RPMI7951 (cell line): Measurements from ENCODE around the gene RPS6KA4. TPM values are rescaled to one million over a fixed set of nuclear protein-coding genes. Genes with fewer than 3 reads are reported as not detected.

Experiments used
- DNase-seq: peaks from one replicate; pipeline ENCODE4 v3.0.0-alpha.2; 2012; ENCODE audit warnings: low read depth
- total RNA-seq: library from RNA; depleted of rRNA; stranded (reverse); fragments of >200 nt; shearing (Covaris generic); gene quantifications from 2 replicates; pipeline ENCODE4 v1.2.3, GENCODE V29; 2014

The RPS6KA4 gene
- total RNA-seq, 1 experiment from 2014 or later, result 20.8 TPM

DNA sequence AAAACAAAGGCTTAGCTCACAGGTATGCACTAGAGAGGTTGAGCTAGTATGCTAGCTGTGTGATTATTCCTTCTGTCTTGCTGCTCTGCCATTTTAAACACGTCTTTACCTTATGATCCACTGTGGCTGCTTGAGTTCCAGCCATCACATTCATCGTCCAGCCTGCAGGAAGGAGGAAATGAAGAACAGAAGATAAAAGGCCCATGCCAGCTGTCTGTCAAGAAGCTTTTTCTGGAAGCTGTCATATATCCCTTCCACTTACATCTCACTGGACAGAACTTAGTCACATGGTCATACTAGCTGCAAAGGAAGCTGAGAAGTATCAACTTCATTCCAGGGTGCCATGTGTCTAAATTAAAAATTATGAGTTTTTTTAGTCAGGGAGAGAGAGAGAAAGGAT is 31.6 kb upstream of the RPS6KA4 start:
- DNase-seq, result no peak

- DNase-seq, result no peak
Measured at GRCh38 chr11:64327993-64328392, 31.0 kb upstream of the RPS6KA4 start.

GRCh38 chr11:64330888-64331287 is 28.1 kb upstream of the RPS6KA4 start:
- DNase-seq, result no peak

DNA sequence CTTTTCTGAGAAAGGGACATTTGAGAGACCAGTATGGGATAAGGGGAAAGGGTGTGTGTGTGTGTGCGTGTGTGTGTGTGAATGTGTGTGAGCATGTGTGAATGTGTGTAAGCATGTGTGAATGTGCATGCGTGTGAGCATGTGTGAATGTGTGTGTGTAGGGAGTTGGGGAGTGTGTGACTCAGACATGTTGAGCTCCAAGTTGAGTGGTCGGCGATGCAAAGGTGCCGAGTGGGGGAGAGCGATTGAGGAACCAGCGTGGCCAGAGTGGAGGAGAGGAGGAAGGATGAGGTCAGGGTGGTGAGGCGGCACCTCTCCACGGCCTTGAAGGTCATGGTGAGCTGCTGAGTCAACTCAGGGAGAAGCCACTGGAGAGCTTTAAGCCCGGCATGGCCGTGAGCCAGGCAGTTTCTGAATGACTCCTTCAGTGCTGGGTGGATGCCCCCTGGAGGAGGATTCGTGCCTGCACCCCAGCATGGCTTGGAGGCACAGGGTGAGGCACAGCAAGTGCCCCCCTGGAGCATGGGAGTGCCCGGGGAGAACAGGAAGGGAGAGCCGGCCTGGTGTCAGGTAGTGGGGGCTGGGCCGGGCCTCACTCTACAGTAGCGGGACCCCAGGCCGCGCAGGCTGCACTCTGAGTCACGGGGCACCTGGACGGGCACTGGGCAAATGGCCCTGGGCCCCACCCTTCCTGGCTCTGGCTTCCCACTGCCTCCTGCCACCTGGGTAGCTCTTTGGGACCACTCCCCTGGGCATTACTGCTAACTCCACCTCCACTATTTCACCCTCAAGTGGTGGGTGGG is 27.2 kb upstream of the RPS6KA4 start:
- DNase-seq, result peak; percentile 93

DNA sequence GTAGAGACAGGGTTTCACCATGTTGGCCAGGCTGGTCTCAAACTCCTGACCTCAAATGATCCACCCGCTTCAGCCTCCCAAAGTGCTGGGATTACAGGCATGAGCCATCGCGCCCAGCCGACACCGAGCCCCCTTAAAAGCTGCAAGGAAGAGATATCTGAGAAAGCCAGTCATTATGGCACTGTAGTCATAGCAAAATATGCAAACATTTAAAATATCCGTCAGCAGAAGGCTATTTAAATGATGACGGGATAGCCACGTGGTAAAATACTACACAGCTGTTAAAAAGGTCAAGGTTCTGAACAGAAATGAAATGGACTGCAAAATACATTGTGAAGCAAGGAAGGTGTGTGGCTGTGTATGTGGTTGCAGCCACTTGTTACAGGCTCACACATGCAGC is 25.4 kb upstream of the RPS6KA4 start:
- no peak for DNase-seq

GRCh38 chr11:64334764-64335735 is 23.9 kb upstream of the RPS6KA4 start:
- DNase-seq, result peak; percentile 98

GRCh38 chr11:64337538-64338249 is 21.3 kb upstream of the RPS6KA4 start:
- DNase-seq, result no peak

DNA sequence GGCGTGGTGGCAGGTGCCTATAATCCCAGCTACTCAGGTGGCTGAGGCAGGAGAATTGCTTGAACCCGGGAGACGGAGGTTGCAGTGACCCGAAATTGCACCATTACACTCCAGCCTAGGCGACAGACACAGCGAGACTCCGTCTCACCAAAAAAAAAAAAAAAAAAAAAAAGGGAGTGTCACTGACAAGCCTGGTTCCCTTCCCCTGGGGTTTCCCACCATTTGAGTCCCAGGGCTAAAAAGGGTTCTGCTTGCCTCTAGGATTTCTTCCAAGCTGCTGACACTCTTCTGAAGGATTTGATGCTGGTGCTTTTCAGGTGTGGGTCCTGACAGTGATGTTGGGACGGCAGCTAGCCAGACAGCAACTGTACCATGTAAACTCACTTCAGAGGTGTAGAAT is 20.2 kb upstream of the RPS6KA4 start:
- no peak for DNase-seq

- no peak for DNase-seq
Measured at GRCh38 chr11:64339286-64339685, 19.7 kb upstream of the RPS6KA4 start.

DNA sequence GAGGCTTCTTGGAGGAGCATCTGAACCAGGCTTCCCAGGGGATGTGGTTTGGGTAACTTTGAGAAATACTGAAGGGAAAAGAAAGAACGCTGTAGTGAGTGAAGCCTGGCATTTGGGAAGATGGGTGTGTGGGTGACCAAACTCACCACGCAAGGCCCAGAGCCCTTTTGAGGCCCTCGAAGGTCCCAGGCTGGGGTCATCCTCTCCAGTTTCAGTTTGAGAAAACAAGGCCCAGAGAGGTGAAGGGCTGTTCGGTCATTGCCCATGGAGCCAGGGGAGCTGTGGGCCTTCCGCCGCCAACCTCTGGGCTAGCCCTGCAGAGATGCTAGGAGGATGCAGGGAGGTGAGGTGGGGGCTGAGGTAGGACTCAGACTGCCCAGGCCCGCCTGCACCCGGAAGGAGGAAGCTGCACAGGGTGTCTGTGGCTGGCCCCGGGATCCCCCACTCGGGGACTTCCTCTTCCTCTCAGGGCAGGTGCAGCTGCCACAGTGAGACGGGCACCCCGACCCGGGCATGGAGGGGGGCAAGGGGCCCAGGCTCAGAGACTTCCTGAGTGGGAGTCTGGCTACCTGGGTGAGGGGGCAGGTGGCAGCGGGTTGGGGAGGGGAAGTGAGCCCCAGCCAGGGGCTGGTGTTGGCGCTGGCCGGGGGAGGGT is 19.1 kb upstream of the RPS6KA4 start, which contains the start of gene CCDC88B:
TSS of gene CCDC88B (plus strand) at position 451 of the 655 bp plus-strand sequence. CDS start at position 514, 63 bp downstream.
- no peak for DNase-seq

GRCh38 chr11:64340671-64341335 is 18.2 kb upstream of the RPS6KA4 start:
- no peak for DNase-seq

- DNase-seq, result no peak
Measured at GRCh38 chr11:64341429-64341828, 17.5 kb upstream of the RPS6KA4 start.

DNA sequence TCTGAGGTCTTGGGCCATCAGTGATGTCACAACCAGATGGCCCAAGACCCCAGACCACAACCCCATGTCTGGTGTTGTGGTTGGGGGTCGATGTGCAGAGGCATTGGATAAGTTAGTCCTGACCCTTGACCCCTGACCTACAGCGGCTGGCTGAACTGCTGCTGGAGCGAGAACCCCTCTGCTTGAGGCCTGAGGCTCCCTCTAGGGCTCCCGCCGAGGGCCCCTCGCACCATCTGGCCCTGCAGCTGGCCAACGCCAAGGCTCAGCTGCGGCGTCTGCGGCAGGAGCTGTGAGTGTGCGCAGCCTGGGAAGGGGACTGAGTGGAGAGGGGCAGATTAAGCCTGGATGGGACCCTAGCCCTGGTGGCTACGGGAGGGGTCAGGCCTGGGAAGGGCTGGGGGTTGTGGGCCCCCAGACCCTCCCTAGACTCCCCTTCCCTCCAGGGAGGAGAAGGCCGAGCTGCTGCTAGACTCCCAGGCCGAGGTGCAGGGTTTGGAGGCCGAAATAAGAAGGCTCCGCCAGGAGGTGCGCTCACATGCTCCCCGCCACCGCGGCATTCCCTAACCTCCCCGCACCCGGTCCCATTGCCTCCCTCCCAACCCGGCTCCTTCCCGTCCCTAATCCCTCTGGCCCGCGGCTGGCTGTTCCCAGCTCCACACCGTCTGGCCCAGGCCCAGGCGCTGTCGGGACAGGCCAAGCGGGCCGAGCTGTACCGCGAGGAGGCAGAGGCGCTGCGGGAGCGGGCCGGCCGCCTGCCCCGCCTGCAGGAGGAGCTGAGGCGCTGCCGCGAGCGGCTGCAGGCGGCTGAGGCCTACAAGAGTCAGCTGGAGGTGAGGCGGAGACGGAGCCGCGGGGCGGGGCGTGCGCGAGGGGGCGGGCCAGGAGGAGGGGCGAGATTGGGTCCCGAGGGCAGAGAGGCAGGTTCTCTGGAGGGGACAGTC is 16.8 kb upstream of the RPS6KA4 start:
- peak; percentile 68 for DNase-seq

DNA sequence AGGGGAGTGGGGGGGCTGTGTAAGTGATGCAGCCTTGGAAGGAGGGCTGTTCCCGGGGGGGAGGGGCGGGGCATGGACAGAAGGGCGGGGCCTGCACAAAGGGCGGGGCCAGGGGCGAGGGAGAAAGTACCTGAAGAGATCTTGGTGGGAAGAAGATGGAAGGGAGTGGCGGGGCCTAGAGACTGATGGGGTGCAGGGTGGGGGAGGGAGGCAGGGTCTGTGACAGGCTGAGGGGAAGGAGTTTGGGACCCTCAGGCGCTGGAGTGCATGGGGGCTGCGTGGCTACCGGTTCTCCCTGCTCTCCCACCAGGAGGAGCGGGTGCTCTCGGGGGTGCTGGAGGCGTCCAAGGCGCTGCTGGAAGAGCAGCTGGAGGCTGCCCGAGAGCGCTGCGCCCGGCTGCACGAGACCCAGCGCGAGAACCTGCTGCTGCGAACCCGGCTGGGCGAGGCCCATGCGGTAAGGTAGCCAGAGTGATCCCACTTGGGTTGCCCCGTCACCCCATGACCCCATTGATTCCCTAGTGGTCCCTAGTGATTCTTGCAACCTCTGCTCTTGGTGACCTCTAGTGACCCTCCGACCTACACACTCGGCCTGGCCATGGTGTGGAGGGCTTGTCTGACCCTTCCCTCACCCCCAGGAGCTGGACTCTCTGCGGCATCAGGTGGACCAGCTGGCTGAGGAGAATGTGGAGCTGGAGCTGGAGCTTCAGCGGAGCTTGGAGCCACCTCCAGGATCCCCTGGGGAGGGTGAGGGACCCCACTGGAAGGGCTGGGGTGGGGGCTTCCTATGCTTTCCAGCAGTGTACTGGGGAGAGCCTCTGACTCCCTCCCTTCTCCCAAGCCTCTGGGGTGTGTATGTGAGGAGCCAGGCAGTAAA is 15.9 kb upstream of the RPS6KA4 start:
- no peak for DNase-seq

- DNase-seq, result no peak
Measured at GRCh38 chr11:64343767-64344559, 15.0 kb upstream of the RPS6KA4 start.

DNA sequence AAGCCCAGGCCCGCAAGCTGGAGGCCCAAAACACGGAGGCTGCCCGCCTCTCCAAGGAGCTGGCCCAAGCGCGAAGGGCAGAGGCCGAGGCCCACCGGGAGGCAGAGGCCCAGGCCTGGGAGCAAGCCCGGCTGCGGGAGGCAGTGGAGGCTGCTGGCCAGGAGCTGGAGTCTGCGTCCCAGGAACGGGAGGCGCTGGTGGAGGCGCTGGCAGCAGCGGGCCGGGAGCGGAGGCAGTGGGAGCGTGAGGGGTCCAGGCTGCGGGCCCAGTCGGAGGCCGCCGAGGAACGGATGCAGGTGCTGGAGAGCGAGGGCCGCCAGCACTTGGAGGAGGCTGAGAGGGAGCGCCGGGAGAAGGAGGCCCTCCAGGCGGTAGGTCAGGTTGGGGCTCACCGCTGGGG is 14.2 kb upstream of the RPS6KA4 start:
- DNase-seq, result no peak

DNA sequence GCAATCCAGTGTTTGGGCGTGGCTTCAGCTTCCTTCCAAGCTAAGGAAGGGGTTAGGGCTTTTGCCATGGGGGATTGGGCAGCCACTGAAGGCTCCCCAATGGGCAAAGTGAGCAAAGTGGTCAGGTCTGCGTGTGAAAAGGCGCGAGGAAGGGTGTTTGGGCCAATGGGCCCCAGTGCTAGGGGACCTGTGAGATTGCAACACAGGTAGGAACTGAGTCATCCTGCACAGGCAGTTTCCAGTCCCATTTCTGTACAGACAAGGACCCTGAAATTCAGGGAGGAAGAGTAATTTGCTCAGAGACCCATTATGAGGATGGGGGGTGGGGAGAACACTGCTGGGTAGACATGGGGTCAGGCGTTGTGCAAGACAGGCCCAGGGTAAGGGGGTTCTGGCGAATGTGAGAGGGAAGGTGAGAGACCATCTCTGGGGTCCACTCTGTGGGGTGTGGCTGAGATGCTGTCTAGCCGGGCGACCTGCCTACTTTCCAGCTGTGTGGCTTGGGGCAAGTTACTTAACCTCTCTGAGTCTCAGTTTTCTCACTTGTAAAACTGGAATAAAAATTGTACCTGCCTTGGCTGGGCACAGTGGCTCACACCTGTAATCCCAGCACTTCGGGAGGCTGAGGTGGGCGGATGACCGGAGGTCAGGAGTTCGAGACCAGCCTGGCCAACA is 11.6 kb upstream of the RPS6KA4 start:
- no peak for DNase-seq
